Suprapubic skin (tissue), 4 donors: ENCODE data around the gene NXNL2. TPM values are rescaled to one million over a fixed set of nuclear protein-coding genes. Genes with fewer than 3 reads are reported as not detected.

Source experiments
- DNase-seq, 2 donors: peaks; one replicate each; pipeline ENCODE4 v3.0.0-alpha.2; 2019; ENCODE audit warnings: low spot score in 2 of 2
- H3K27ac ChIP-seq: fragments of 200-600 bp; sonication (generic); one replicate; pipeline ENCODE4 v1.5.1; 2019
- H3K27me3 ChIP-seq: fragments of 200-600 bp; sonication (generic); one replicate; pipeline ENCODE4 v1.5.1; 2019
- H3K36me3 ChIP-seq: fragments of 200-600 bp; sonication (generic); one replicate; pipeline ENCODE4 v1.5.1; 2019
- H3K4me1 ChIP-seq: fragments of 200-600 bp; sonication (generic); one replicate; pipeline ENCODE4 v1.5.1; 2019
- H3K4me3 ChIP-seq: fragments of 200-600 bp; sonication (generic); one replicate; pipeline ENCODE4 v1.5.1; 2019; ENCODE audit warnings: mild to moderate bottlenecking
- H3K9me3 ChIP-seq: fragments of 200-600 bp; sonication (generic); one replicate; pipeline ENCODE4 v1.5.1; 2019
- CTCF ChIP-seq, 2 donors: fragments of 200-600 bp in 1 of 2; fragments of 450-650 bp in 1 of 2; sonication (generic) in 1 of 2; IDR thresholded peaks; one replicate each; pipeline ENCODE4 v1.5.1; 2016 to 2019; ENCODE audit warnings: antibody characterized with exemption in 2 of 2, mild to moderate bottlenecking in 1 of 2, moderate library complexity in 1 of 2
- EP300 ChIP-seq: sonication (generic); formaldehyde crosslinking; IDR thresholded peaks from one replicate; pipeline ENCODE4 v1.6.1; 2017; ENCODE audit warnings: antibody characterized with exemption
- POLR2A ChIP-seq, 2 donors: fragments of 450-650 bp; IDR thresholded peaks; one replicate each; pipeline ENCODE4 v1.6.1; 2017; ENCODE audit warnings: antibody characterized with exemption in 2 of 2, mild to moderate bottlenecking in 2 of 2, moderate library complexity in 2 of 2
- POLR2AphosphoS5 ChIP-seq, 3 donors: sonication (generic); formaldehyde crosslinking; IDR thresholded peaks; one replicate each; pipeline ENCODE4 v1.6.1; 2017; ENCODE audit warnings: antibody characterized with exemption in 3 of 3
- WGBS: methylation state at CpG from one replicate; pipeline ENCODE4 v1.1.5; 2018; 5-methylcytosine and 5-hydroxymethylcytosine counted together
- total RNA-seq, 4 donors: library from RNA; depleted of rRNA; stranded (reverse); fragments of >200 nt; gene quantifications; one replicate each; pipeline ENCODE4 v1.1.0, GENCODE V29; 2016

Gene NXNL2
- total RNA-seq, 4 donors from 2014 or later: 1.7 TPM; not detected in 3

- 40% methylated on average over 21 of the region's 28 CpGs for WGBS
- Histone ChIP-seq H3K4me3 (no peak overlapping the region), H3K4me1 (peaks cover 4% of the 10 kb centered on the region), H3K27ac (no peak overlapping the region), H3K36me3 (no peaks in the 10 kb centered on the region), H3K9me3 (no peaks in the 10 kb centered on the region), H3K27me3 (no peaks in the 10 kb centered on the region)
- peak; percentile 85 to 86 for DNase-seq
- no peak for TF ChIP-seq EP300
- TF ChIP-seq CTCF (IDR thresholded peaks at IDR 0.05): peak; percentile 81 to 95
Observed at GRCh38 chr9:88578121-88579049, 43.4 kb downstream of the NXNL2 start.

GRCh38 chr9:88579050-88579715 lies 44.2 kb downstream of the NXNL2 start:
- Histone ChIP-seq H3K27me3 (no peaks in the 10 kb centered on the region), H3K4me3 (no peak overlapping the region), H3K4me1 (peaks cover 7% of the 10 kb centered on the region), H3K27ac (no peak overlapping the region), H3K9me3 (no peaks in the 10 kb centered on the region), H3K36me3 (no peaks in the 10 kb centered on the region)
- 65% methylated on average over 3 of the region's 10 CpGs for WGBS
- DNase-seq: peak in 1 of 2 donors; percentile 60
- TF ChIP-seq POLR2A (IDR thresholded peaks at IDR 0.05) (no peak), CTCF (IDR thresholded peaks at IDR 0.05) (no peak), EP300 (no peak), POLR2AphosphoS5 (IDR thresholded peaks at IDR 0.05) (no peak)

GRCh38 chr9:88580961-88581360 lies 46.0 kb downstream of the NXNL2 start:
- TF ChIP-seq POLR2A (IDR thresholded peaks at IDR 0.05) (no peak), EP300 (no peak), CTCF (IDR thresholded peaks at IDR 0.05) (no peak)

GRCh38 chr9:88583901-88584596 lies 49.1 kb downstream of the NXNL2 start:
- H3K36me3 ChIP-seq: no peaks in the 10 kb centered on the region
- H3K4me1 ChIP-seq: peaks cover 5% of the 10 kb centered on the region
- H3K27ac ChIP-seq: no peak overlapping the region
- TF ChIP-seq POLR2A (IDR thresholded peaks at IDR 0.05) (no peak), CTCF (IDR thresholded peaks at IDR 0.05) (no peak), EP300 (no peak), POLR2AphosphoS5 (IDR thresholded peaks at IDR 0.05) (no peak)
- no peak for DNase-seq
- no peak overlapping the region for H3K4me3 ChIP-seq
- no peaks in the 10 kb centered on the region for H3K9me3 ChIP-seq
- 17% methylated on average over 8 of the region's 8 CpGs for WGBS
- H3K27me3 ChIP-seq: no peaks in the 10 kb centered on the region

More at GRCh38 chr9:88580961-88581360, 46.0 kb downstream of the NXNL2 start:
- Histone ChIP-seq H3K4me3 (no peak overlapping the region), H3K36me3 (no peaks in the 10 kb centered on the region), H3K27ac (no peak overlapping the region), H3K27me3 (no peaks in the 10 kb centered on the region), H3K4me1 (peaks cover 9% of the 10 kb centered on the region), H3K9me3 (no peaks in the 10 kb centered on the region)
- DNase-seq: peak in 1 of 2 donors; percentile 26
- WGBS: 70% methylated on average over 5 of the region's 5 CpGs
